Measurements from ENCODE around the gene C10orf95.

The C10orf95 gene

DNA sequence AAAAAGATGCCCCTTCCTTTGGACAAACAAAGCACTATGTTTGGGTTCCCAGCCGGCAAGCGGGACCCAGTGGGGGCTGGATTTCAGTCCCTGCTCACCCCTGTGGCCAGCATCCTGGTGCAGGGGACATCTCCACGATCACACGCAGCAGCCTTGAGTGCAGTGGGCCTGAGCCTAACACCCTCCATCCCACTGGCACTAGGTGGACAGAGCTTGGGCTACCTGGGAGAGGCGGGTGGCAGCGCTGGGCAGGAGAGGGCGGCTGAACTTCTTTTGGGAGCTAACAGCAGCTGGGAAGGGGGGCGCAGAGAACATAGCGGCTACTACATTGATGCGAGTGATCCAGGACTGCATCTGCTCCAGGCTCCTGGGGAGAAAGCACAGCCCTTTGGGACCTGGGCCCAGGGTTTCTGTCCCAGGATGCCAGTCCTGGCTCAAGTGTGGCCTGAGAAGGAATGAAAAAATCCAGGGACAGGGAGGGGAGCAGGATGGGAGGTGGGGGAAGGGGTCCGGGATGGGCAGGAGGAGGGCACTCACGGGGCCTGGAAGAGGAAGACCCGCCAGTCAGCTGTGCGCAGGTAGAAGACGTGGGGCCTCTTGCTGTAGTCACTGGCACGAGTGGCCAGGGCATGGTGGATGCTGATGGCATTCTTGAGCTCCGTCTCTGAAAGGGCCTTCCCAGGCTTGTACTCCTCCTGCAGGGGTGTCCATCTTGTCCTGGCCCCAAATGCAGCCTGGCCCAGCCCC lies 46.8 kb downstream of the C10orf95 start:
- CTCF ChIA-PET, result interaction anchor here (1.0 to 13.7 kb wide), 7 partner anchors 11 to 175 kb away, joined by 3 to 174 read pairs (median 4); partner anchors contain the start of gene ELOVL3
- H3K9me3 Mint-ChIP-seq, result no peaks in the 10 kb centered on the region
- H3K27ac Mint-ChIP-seq, result no peak overlapping the region
- peaks cover 23% of the 10 kb centered on the region for H3K27me3 Mint-ChIP-seq
- peaks cover 16% of the 10 kb centered on the region for H3K4me1 Mint-ChIP-seq
- DNase-seq, result no peak
- H3K36me3 Mint-ChIP-seq, result peaks cover 20% of the 10 kb centered on the region
- H3K4me3 Mint-ChIP-seq, result no peak overlapping the region

DNA sequence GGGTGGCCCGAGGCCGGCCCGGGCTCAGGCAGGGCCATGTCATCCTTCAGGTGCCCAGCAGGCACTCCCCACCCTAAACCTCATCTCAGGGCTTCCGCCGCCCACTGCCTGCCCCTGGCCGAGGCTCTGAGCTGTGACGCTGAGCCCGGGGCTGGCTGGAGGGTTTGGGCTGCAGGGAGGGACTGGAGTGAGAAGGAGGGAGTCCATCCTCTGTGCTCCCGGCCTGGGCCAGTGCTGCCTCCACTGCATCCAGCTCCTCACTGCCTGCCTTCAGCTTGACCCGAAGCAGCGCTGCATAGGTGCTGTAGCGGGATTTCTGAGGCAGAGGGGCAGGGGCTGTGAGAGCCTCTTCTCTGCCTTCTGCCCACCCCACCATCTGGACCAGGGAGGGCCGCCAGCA lies 48.2 kb downstream of the C10orf95 start:
- DNase-seq, result no peak
- Mint-ChIP-seq H3K4me3 (no peak overlapping the region), H3K27me3 (peaks cover 11% of the 10 kb centered on the region), H3K9me3 (no peaks in the 10 kb centered on the region), H3K4me1 (peaks cover 21% of the 10 kb centered on the region), H3K36me3 (peaks cover 29% of the 10 kb centered on the region), H3K27ac (no peak overlapping the region)
- CTCF ChIA-PET, result interaction anchor here (0.9 to 13.7 kb wide), 6 partner anchors 10 to 234 kb away, joined by 4 to 174 read pairs (median 4); partner anchors contain the start of gene ELOVL3

DNA sequence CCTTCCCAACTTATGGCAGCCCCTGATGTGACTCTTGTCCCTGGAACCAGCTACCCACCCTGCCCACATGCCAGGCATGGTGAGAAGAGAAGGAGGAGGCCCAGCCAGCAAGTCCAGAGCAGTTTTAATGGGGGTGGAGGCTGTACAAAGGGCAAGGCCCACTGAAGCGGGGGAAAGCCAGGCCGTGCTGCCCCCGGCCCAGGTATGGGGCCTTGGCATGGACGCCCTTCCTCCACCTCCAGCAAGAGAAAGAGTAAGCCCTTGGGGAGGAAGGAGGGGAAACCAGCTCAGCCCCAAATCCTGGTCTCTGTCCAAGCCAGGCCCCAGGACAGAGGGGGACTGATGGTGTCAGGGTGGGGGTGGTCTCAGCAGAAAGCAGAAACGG lies 48.8 kb downstream of the C10orf95 start:
- no peak for DNase-seq
- H3K27ac Mint-ChIP-seq, result no peak overlapping the region
- H3K4me1 Mint-ChIP-seq, result peaks cover 25% of the 10 kb centered on the region
- CTCF ChIA-PET, result interaction anchor here (1.2 to 13.7 kb wide), 3 partner anchors 19 to 173 kb away, joined by 3 to 174 read pairs (median 5); partner anchors contain the start of gene ELOVL3
- no peak overlapping the region for H3K4me3 Mint-ChIP-seq
- peaks cover 5% of the 10 kb centered on the region for H3K27me3 Mint-ChIP-seq
- peaks cover 33% of the 10 kb centered on the region for H3K36me3 Mint-ChIP-seq
- no peaks in the 10 kb centered on the region for H3K9me3 Mint-ChIP-seq

DNA sequence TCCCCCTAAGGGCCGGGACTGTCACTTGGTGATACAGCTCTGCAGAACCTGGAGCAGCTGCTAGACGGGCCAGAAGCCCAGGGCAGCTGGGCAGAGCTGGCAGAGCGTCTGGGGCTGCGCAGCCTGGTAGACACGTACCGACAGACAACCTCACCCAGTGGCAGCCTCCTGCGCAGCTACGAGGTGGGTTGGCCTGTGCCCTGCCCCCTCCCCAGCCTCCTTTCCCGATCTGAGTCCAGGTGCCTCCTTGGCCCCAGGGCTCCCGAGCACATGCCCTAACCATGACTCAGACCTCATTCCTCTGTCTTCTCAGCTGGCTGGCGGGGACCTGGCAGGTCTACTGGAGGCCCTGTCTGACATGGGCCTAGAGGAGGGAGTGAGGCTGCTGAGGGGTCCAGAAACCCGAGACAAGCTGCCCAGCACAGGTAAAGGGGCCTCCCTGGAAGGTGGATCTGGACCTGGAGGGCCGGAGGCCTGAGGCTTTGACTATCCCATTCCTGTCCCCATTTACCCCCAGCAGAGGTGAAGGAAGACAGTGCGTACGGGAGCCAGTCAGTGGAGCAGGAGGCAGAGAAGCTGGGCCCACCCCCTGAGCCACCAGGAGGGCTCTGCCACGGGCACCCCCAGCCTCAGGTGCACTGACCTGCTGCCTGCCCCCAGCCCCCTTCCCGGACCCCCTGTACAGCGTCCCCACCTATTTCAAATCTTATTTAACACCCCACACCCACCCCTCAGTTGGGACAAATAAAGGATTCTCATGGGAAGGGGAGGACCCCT lies 49.4 kb downstream of the C10orf95 start:
- DNase-seq, result no peak
- CTCF ChIA-PET, result interaction anchor here (1.4 to 13.7 kb wide), 3 partner anchors 12 to 172 kb away, joined by 3 to 174 read pairs (median 4); partner anchors contain the start of gene ELOVL3
- Mint-ChIP-seq H3K27me3 (peaks cover 3% of the 10 kb centered on the region), H3K4me3 (no peak overlapping the region), H3K36me3 (peaks cover 37% of the 10 kb centered on the region), H3K9me3 (no peaks in the 10 kb centered on the region), H3K4me1 (peaks cover 30% of the 10 kb centered on the region), H3K27ac (no peak overlapping the region)

DNA sequence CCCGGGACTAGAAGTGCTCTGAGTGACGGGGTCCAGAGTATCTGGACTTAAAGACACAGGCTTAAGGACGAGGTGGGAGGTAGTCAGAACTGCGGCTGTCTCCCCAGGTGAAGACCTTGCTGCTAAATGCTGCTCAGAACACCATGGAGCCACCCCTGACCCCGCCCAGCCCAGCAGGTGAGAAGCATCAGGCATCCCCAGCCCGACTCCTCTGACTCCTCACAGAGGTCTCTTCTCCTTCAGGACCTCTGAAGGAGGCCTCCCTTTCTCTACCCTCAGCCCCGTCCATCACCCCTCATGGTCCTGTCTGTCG lies 50.0 kb downstream of the C10orf95 start:
- DNase-seq, result no peak
- CTCF ChIA-PET, result interaction anchor here (1.4 to 13.7 kb wide), 4 partner anchors 12 to 171 kb away, joined by 3 to 174 read pairs (median 14); partner anchors contain the start of gene ELOVL3
- Mint-ChIP-seq H3K27ac (no peak overlapping the region), H3K4me3 (no peak overlapping the region), H3K36me3 (peaks cover 43% of the 10 kb centered on the region), H3K9me3 (no peaks in the 10 kb centered on the region), H3K27me3 (no peaks in the 10 kb centered on the region), H3K4me1 (peaks cover 36% of the 10 kb centered on the region)

DNA sequence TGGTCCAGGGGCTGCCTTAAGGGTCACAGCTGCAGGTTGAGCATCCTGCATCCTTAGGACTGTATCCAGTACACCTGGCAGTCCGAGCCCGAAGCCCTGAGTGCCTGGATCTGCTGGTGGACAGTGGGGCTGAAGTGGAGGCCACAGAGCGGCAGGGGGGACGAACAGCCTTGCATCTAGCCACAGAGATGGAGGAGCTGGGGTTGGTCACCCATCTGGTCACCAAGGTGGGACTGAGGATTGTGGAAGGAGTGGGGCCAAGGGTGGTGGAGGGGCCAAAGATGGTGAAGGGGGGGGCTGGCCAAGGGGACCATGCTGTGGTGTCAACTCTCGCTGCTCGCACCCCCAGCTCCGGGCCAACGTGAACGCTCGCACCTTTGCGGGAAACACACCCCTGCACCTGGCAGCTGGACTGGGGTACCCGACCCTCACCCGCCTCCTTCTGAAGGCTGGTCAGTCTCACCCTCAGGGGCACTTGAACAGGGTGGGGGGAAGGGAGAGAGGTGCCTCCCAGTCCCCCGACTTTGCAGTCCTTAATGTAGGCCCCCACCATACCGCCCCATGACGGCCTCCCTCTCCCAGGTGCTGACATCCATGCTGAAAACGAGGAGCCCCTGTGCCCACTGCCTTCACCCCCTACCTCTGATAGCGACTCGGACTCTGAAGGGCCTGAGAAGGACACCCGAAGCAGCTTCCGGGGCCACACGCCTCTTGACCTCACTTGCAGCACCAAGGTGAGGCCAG lies 50.6 kb downstream of the C10orf95 start:
- Mint-ChIP-seq H3K4me1 (peaks cover 38% of the 10 kb centered on the region), H3K9me3 (no peaks in the 10 kb centered on the region), H3K4me3 (no peak overlapping the region), H3K36me3 (peaks cover 47% of the 10 kb centered on the region), H3K27ac (no peak overlapping the region), H3K27me3 (no peaks in the 10 kb centered on the region)
- no peak for DNase-seq
- CTCF ChIA-PET, result interaction anchor here (1.4 to 13.7 kb wide), 7 partner anchors 9 to 171 kb away, joined by 3 to 174 read pairs (median 14); partner anchors contain the start of genes ELOVL3 and FBXL15

DNA sequence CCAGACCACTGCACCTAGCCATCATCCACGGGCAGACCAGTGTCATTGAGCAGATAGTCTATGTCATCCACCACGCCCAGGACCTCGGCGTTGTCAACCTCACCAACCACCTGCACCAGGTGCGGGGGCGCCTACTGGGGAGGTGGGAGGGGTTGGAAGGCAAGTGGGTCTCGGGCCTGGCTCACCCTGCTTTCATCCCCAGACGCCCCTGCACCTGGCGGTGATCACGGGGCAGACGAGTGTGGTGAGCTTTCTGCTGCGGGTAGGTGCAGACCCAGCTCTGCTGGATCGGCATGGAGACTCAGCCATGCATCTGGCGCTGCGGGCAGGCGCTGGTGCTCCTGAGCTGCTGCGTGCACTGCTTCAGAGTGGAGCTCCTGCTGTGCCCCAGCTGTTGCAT lies 51.3 kb downstream of the C10orf95 start:
- H3K27me3 Mint-ChIP-seq, result no peaks in the 10 kb centered on the region
- CTCF ChIA-PET, result interaction anchor here (0.9 to 13.7 kb wide), 12 partner anchors 10 to 230 kb away, joined by 3 to 174 read pairs (median 10); partner anchors contain the start of genes ELOVL3 and FBXL15
- no peaks in the 10 kb centered on the region for H3K9me3 Mint-ChIP-seq
- peak overlapping the region; percentile 60 for H3K27ac Mint-ChIP-seq
- peaks cover 40% of the 10 kb centered on the region for H3K4me1 Mint-ChIP-seq
- DNase-seq, result no peak
- H3K4me3 Mint-ChIP-seq, result peak overlapping the region; percentile 62
- H3K36me3 Mint-ChIP-seq, result peaks cover 50% of the 10 kb centered on the region

Data from activated naive CD4-positive, alpha-beta T cell treated with anti-CD3 and anti-CD28 coated beads, Interleukin-2, amount 10 ng/mL, durations not matched to agents 7 days and 5 days (primary cell).